PC-9 (cell line): ENCODE measurements around the gene PCDHB11. TPM values are rescaled to one million over a fixed set of nuclear protein-coding genes. Genes with fewer than 3 reads are reported as not detected.
A peak's percentile ranks its signal among the peaks of the same experiment; 100 is the strongest.
"Not testable (repeated sequence)": the region's sequence is repeated elsewhere in the genome, so short reads cannot be mapped to it uniquely, and the experiment has no call there.

Experiments
- BruUV-seq: library from RNA; stranded (reverse); fragments of 400-500 nt; replicated peaks from 2 replicates; lab custom pipeline; 2021; lab: Mats Ljungman, UMichigan
- CTCF ChIA-PET: fragments of 300-600 bp; sonication (Branson Sonifier 250); formaldehyde crosslinking; loops from one replicate; lab custom pipeline; 2022; ENCODE audit warnings: antibody characterized with exemption; lab: Charles Lee
- POLR2A ChIA-PET: fragments of 300-600 bp; sonication (Branson Sonifier 250); formaldehyde crosslinking; loops from one replicate; lab custom pipeline; 2022; ENCODE audit warnings: antibody characterized with exemption; ENCODE audit not compliant: unreplicated experiment; lab: Charles Lee
- DNase-seq, 2 experiments: peaks; one replicate each; pipeline versions ENCODE4 v3.0.0 to v3.0.0-alpha.2; 2015 to 2022; ENCODE audit warnings: mixed read lengths in 1 of 2
- H2AFZ ChIP-seq: fragments of 200-600 bp; sonication (generic); 2 replicates; pipeline ENCODE4 v1.8.1; 2017; ENCODE audit warnings: antibody characterized with exemption
- H3F3A ChIP-seq: fragments of 200-600 bp; sonication (generic); 2 replicates; pipeline ENCODE4 v1.8.1; 2017; ENCODE audit warnings: antibody characterized with exemption, mild to moderate bottlenecking, low read depth; ENCODE audit not compliant: insufficient read depth
- H3K27ac ChIP-seq: fragments of 200-600 bp; sonication (generic); 2 replicates; pipeline ENCODE4 v1.6.1; 2016; ENCODE audit warnings: mixed run types
- H3K27me3 ChIP-seq: fragments of 200-600 bp; sonication (generic); 2 replicates; pipeline ENCODE4 v1.6.1; 2016; ENCODE audit warnings: low read depth, mixed run types; ENCODE audit not compliant: insufficient read depth
- H3K36me3 ChIP-seq: fragments of 200-600 bp; sonication (generic); 2 replicates; pipeline ENCODE4 v1.6.1; 2016; ENCODE audit warnings: low read depth, mixed run types
- H3K4me1 ChIP-seq: fragments of 200-600 bp; sonication (generic); replicated peaks from 2 replicates; pipeline ENCODE4 v1.6.1; 2016; ENCODE audit warnings: mixed run types; ENCODE audit not compliant: insufficient read depth
- H3K4me2 ChIP-seq: fragments of 200-600 bp; sonication (generic); 2 replicates; pipeline ENCODE4 v1.6.1; 2017; ENCODE audit warnings: mixed run types
- H3K4me3 ChIP-seq: fragments of 200-600 bp; sonication (generic); 2 replicates; pipeline ENCODE4 v1.6.1; 2016; ENCODE audit warnings: mixed run types
- H3K79me2 ChIP-seq: fragments of 200-600 bp; sonication (generic); 2 replicates; pipeline ENCODE4 v1.6.1; 2017; ENCODE audit warnings: low read depth, mixed run types
- H3K9me2 ChIP-seq: fragments of 200-600 bp; sonication (generic); 2 replicates; pipeline ENCODE4 v1.8.1; 2017; ENCODE audit warnings: mild to moderate bottlenecking; ENCODE audit not compliant: insufficient read depth
- H3K9me3 ChIP-seq: fragments of 200-600 bp; sonication (generic); 2 replicates; pipeline ENCODE4 v1.8.1; 2016; ENCODE audit warnings: low read depth; ENCODE audit not compliant: insufficient read depth
- H4K20me1 ChIP-seq: fragments of 200-600 bp; sonication (generic); 2 replicates; pipeline ENCODE4 v1.8.1; 2017; ENCODE audit not compliant: insufficient read depth
- intact Hi-C: fragments of 100-400 bp; cut with micrococcal nuclease; formaldehyde crosslinking; loops from one replicate; pipeline ENCODE4 v1.10.0; 2022; ENCODE audit not compliant: unreplicated experiment
- total RNA-seq: library from RNA; stranded (reverse); gene quantifications from 2 replicates; pipeline ENCODE4 v1.2.3, GENCODE V29; 2021
- TF ChIP-seq, protein P1 (sequence below): fragments of 200-600 bp; sonication (generic); conservative IDR thresholded peaks from 2 replicates; pipeline ENCODE4 v1.6.1; 2017; ENCODE audit warnings: mixed run types, antibody characterized with exemption, mild to moderate bottlenecking, moderate library complexity

The PCDHB11 gene
- total RNA-seq, 1 experiment from 2014 or later = not detected

DNA sequence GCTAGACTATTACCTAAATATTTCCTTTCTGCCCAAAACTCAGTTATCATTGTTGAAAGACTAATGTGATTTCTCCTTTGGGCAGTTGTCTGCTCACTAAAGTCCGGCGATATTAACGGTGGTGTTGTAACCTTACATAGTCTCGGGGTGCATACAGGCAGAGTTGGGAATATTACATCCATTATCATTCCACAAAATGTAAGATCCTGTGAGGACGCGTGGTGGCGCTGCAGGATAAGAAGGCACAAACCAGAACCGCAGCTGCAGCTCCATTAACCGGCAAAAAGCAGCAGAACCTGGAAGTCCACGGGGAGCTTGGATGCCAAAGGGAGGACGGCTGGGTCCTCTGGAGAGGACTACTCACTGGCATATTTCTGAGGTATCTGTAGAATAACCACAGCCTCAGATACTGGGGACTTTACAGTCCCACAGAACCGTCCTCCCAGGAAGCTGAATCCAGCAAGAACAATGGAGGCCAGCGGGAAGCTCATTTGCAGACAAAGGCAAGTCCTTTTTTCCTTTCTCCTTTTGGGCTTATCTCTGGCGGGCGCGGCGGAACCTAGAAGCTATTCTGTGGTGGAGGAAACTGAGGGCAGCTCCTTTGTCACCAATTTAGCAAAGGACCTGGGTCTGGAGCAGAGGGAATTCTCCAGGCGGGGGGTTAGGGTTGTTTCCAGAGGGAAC lies 14.4 kb downstream of the PCDHB11 start, which contains the start of gene PCDHB13:
Gene PCDHB13, plus strand, starts transcription at position 264 of the 684 bp plus-strand sequence. Its CDS starts 205 bp downstream, at position 469.
- intact Hi-C loops, H3K79me2 ChIP-seq, BruUV-seq, H3K9me3 ChIP-seq, POLR2A ChIA-PET, H4K20me1 ChIP-seq, H2AFZ ChIP-seq, H3K36me3 ChIP-seq, H3K4me2 ChIP-seq, CTCF ChIA-PET, H3K27ac ChIP-seq, H3K9me2 ChIP-seq, H3K27me3 ChIP-seq, H3F3A ChIP-seq, H3K4me3 ChIP-seq, H3K4me1 ChIP-seq: not testable (repeated sequence)
- DNase-seq = peak in 1 of 2 experiments; percentile 9
- TF ChIP-seq, protein P1, sequence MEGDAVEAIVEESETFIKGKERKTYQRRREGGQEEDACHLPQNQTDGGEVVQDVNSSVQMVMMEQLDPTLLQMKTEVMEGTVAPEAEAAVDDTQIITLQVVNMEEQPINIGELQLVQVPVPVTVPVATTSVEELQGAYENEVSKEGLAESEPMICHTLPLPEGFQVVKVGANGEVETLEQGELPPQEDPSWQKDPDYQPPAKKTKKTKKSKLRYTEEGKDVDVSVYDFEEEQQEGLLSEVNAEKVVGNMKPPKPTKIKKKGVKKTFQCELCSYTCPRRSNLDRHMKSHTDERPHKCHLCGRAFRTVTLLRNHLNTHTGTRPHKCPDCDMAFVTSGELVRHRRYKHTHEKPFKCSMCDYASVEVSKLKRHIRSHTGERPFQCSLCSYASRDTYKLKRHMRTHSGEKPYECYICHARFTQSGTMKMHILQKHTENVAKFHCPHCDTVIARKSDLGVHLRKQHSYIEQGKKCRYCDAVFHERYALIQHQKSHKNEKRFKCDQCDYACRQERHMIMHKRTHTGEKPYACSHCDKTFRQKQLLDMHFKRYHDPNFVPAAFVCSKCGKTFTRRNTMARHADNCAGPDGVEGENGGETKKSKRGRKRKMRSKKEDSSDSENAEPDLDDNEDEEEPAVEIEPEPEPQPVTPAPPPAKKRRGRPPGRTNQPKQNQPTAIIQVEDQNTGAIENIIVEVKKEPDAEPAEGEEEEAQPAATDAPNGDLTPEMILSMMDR = peak; percentile 49

GRCh38 chr5:141214583-141214982 lies 15.2 kb downstream of the PCDHB11 start:
- BruUV-seq, H3K4me2 ChIP-seq, CTCF ChIA-PET, H3K79me2 ChIP-seq, intact Hi-C loops, H3F3A ChIP-seq, H2AFZ ChIP-seq, DNase-seq, H3K27ac ChIP-seq, H3K4me1 ChIP-seq, H3K4me3 ChIP-seq, POLR2A ChIA-PET, H3K9me3 ChIP-seq, H3K36me3 ChIP-seq, H3K27me3 ChIP-seq, H4K20me1 ChIP-seq, H3K9me2 ChIP-seq: not testable (repeated sequence)

- H3K4me2 ChIP-seq, H3K4me3 ChIP-seq, H3K27ac ChIP-seq, DNase-seq, POLR2A ChIA-PET, H3K79me2 ChIP-seq, H3K4me1 ChIP-seq, CTCF ChIA-PET, H3K27me3 ChIP-seq, H2AFZ ChIP-seq, H3K9me3 ChIP-seq, intact Hi-C loops, BruUV-seq, H4K20me1 ChIP-seq, H3K9me2 ChIP-seq, H3K36me3 ChIP-seq, H3F3A ChIP-seq: not testable (repeated sequence)
Observed at GRCh38 chr5:141215504-141215903, 16.1 kb downstream of the PCDHB11 start.

DNA sequence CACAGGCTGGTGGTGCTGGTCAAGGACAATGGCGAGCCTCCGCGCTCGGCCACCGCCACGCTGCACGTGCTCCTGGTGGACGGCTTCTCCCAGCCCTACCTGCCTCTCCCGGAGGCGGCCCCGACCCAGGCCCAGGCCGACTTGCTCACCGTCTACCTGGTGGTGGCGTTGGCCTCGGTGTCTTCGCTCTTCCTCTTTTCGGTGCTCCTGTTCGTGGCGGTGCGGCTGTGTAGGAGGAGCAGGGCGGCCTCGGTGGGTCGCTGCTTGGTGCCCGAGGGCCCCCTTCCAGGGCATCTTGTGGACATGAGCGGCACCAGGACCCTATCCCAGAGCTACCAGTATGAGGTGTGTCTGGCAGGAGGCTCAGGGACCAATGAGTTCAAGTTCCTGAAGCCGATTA lies 16.6 kb downstream of the PCDHB11 start:
- intact Hi-C loops, CTCF ChIA-PET, H3K4me2 ChIP-seq, H2AFZ ChIP-seq, POLR2A ChIA-PET, H3K79me2 ChIP-seq, H3K36me3 ChIP-seq, H3F3A ChIP-seq, H3K4me1 ChIP-seq, H3K4me3 ChIP-seq, H4K20me1 ChIP-seq, BruUV-seq, H3K27me3 ChIP-seq, H3K27ac ChIP-seq, H3K9me3 ChIP-seq, H3K9me2 ChIP-seq, DNase-seq: not testable (repeated sequence)
